PC-3 (cell line): ENCODE measurements around the gene ARMCX4. TPM values are rescaled to one million over a fixed set of nuclear protein-coding genes. Genes with fewer than 3 reads are reported as not detected.
A peak's percentile ranks its signal among the peaks of the same experiment; 100 is the strongest.

Experiments used
- ATAC-seq: fragments of 200-7000 bp; cut with Tn5 transposase; 2 replicates; pipeline ENCODE4 v1.9.1; 2020; ENCODE audit warnings: mild to moderate bottlenecking, moderate library complexity
- Bru-seq: library from RNA; stranded (reverse); fragments of 400-500 nt; gene quantifications from one replicate; lab custom pipeline; 2021; lab: Mats Ljungman, UMichigan
- BruChase-seq, 2 experiments: library from RNA; stranded (reverse); fragments of 400-500 nt; gene quantifications; one replicate each; lab custom pipeline; 2021; lab: Mats Ljungman, UMichigan
- BruUV-seq: library from RNA; stranded (reverse); fragments of 400-500 nt; replicated peaks from 2 replicates; lab custom pipeline; 2021; lab: Mats Ljungman, UMichigan
- CTCF ChIA-PET: fragments of 300-600 bp; sonication (Branson Sonifier 250); formaldehyde crosslinking; loops from one replicate; lab custom pipeline; 2022; ENCODE audit warnings: antibody characterized with exemption; lab: Charles Lee
- POLR2A ChIA-PET: fragments of 300-600 bp; sonication (Branson Sonifier 250); formaldehyde crosslinking; loops from one replicate; lab custom pipeline; 2022; ENCODE audit warnings: antibody characterized with exemption; ENCODE audit not compliant: unreplicated experiment; lab: Charles Lee
- DNase-seq: peaks from one replicate; pipeline ENCODE4 v3.0.0-alpha.2; 2015
- H2AFZ ChIP-seq: fragments of 300-600 bp; sonication (generic); 2 replicates; pipeline ENCODE4 v1.6.0; 2016; ENCODE audit warnings: antibody characterized with exemption, low read length
- H3F3A ChIP-seq: fragments of 300-600 bp; sonication (generic); one replicate; pipeline ENCODE4 v1.6.0; 2017; ENCODE audit warnings: antibody characterized with exemption, low read length, control low read depth, mild to moderate bottlenecking; ENCODE audit not compliant: unreplicated experiment
- H3K27ac ChIP-seq: fragments of 300-600 bp; sonication (generic); 2 replicates; pipeline ENCODE4 v1.5.1; 2016; ENCODE audit warnings: mild to moderate bottlenecking, low read length
- H3K27me3 ChIP-seq: fragments of 300-600 bp; sonication (generic); 2 replicates; pipeline ENCODE4 v1.6.1; 2016; ENCODE audit warnings: low read length, mixed read lengths
- H3K36me3 ChIP-seq: fragments of 300-600 bp; sonication (generic); 2 replicates; pipeline ENCODE4 v1.6.1; 2016; ENCODE audit warnings: low read depth, mixed run types, low read length, mixed read lengths
- H3K4me1 ChIP-seq: fragments of 300-600 bp; sonication (generic); 2 replicates; pipeline ENCODE4 v1.5.1; 2016; ENCODE audit warnings: low read length; ENCODE audit not compliant: insufficient read depth
- H3K4me2 ChIP-seq: fragments of 300-600 bp; sonication (generic); 2 replicates; pipeline ENCODE4 v1.6.0; 2016; ENCODE audit warnings: low read length
- H3K4me3 ChIP-seq: fragments of 300-600 bp; sonication (generic); 2 replicates; pipeline ENCODE4 v1.5.1; 2016; ENCODE audit warnings: mild to moderate bottlenecking, low read length, mixed read lengths
- H3K79me2 ChIP-seq: fragments of 300-600 bp; sonication (generic); 2 replicates; pipeline ENCODE4 v1.6.1; 2017; ENCODE audit warnings: low read length, mixed read lengths
- H3K9ac ChIP-seq: fragments of 300-600 bp; sonication (generic); 2 replicates; pipeline ENCODE4 v1.6.0; 2016; ENCODE audit warnings: mild to moderate bottlenecking, low read length
- H3K9me2 ChIP-seq: fragments of 300-600 bp; sonication (generic); replicated peaks from 2 replicates; pipeline ENCODE4 v1.6.1; 2016; ENCODE audit warnings: mixed run types, low read length, mixed read lengths
- H3K9me3 ChIP-seq: fragments of 300-600 bp; sonication (generic); 2 replicates; pipeline ENCODE4 v1.6.1; 2016; ENCODE audit warnings: low read length, mixed read lengths
- H4K20me1 ChIP-seq: fragments of 300-600 bp; sonication (generic); 2 replicates; pipeline ENCODE4 v1.6.1; 2016; ENCODE audit warnings: low read length, mixed read lengths
- CTCF ChIP-seq: fragments of 300-600 bp; sonication (generic); conservative IDR thresholded peaks from 2 replicates; pipeline ENCODE4 v1.5.1; 2017; ENCODE audit warnings: antibody characterized with exemption, low read depth, mild to moderate bottlenecking, low read length
- EZH2 ChIP-seq: fragments of 300-600 bp; sonication (generic); IDR thresholded peaks from one replicate; pipeline ENCODE4 v1.6.1; 2017; ENCODE audit warnings: antibody characterized with exemption, mild to moderate bottlenecking, low read length; ENCODE audit not compliant: unreplicated experiment
- EZH2phosphoT487 ChIP-seq: fragments of 300-600 bp; sonication (generic); IDR thresholded peaks from 2 replicates; pipeline ENCODE4 v1.6.1; 2018; ENCODE audit warnings: mild to moderate bottlenecking, antibody characterized with exemption, low read length, borderline replicate concordance
- intact Hi-C: fragments of 100-400 bp; cut with micrococcal nuclease; formaldehyde crosslinking; loops from 2 replicates; pipeline ENCODE4 v1.9.0; 2023
- long read RNA-seq: library from polyadenylated mRNA; unstranded; transcript quantifications from one replicate; pipeline ENCODE4 v2.0.0, GENCODE V29; 2021; ENCODE audit not compliant: unreplicated experiment
- total RNA-seq: library from RNA; depleted of rRNA; stranded (reverse); fragments of >200 nt; gene quantifications from 2 replicates; pipeline ENCODE4 v1.2.3, GENCODE V29; 2014; rRNA removed

ARMCX4 gene
- total RNA-seq, result not detected in 2 replicates
- Bru-seq, nascent RNA, result percentile 7 among the genes with signal in this experiment
- percentile 35 among the genes with signal in this experiment for BruChase-seq, experiment 1, labeled RNA remaining after a 6-hour chase
- BruChase-seq, experiment 2, labeled RNA remaining after a 2-hour chase, result percentile 24 among the genes with signal in this experiment
- long read RNA-seq, result 0 reads

GRCh38 chrX:101485212-101485949 lies at the start of gene ARMCX4:
ARMCX4 (plus strand) TSS chrX:101485456; CDS start chrX:101488590, 3,134 bp downstream.
- intact Hi-C loops, result no loop called here
- H3K79me2 ChIP-seq, result no peaks in the 10 kb centered on the region
- CTCF ChIA-PET, result no interaction called here
- no peaks in the 10 kb centered on the region for H3K9me2 ChIP-seq
- DNase-seq (no peak), ATAC-seq (no peak)
- peaks cover 23% of the 10 kb centered on the region for H3K27me3 ChIP-seq
- H3F3A ChIP-seq, result no peaks in the 10 kb centered on the region
- no TSS peak for BruUV-seq
- no peak within 1 kb of the TSS for H3K4me2 ChIP-seq
- no peak within 1 kb of the TSS for H3K4me3 ChIP-seq
- no peaks in the 10 kb centered on the region for H3K4me1 ChIP-seq
- H3K36me3 ChIP-seq, result no peaks in the 10 kb centered on the region
- no peak within 1 kb of the TSS for H2AFZ ChIP-seq
- H3K9ac ChIP-seq, result no peak within 1 kb of the TSS
- POLR2A ChIA-PET, result no interaction called here
- no peaks in the 10 kb centered on the region for H4K20me1 ChIP-seq
- no peaks in the 10 kb centered on the region for H3K9me3 ChIP-seq
- TF ChIP-seq CTCF (no peak), EZH2 (no peak), EZH2phosphoT487 (no peak)
- no peak within 1 kb of the TSS for H3K27ac ChIP-seq

- POLR2A ChIA-PET, result no interaction called here
- no peaks in the 10 kb centered on the region for H4K20me1 ChIP-seq
- no TSS peak for BruUV-seq
Observed at GRCh38 chrX:101442085-101442484, 43.2 kb upstream of the ARMCX4 start.

More at GRCh38 chrX:101442085-101442484, 43.2 kb upstream of the ARMCX4 start:
- no peak overlapping the region for H3K4me2 ChIP-seq
- no peaks in the 10 kb centered on the region for H3K36me3 ChIP-seq
- peaks cover 3% of the 10 kb centered on the region; the same call in 1 of the 2 replicates for H3K27me3 ChIP-seq
- H2AFZ ChIP-seq, result no peak overlapping the region
- no peaks in the 10 kb centered on the region for H3K79me2 ChIP-seq
- no peaks in the 10 kb centered on the region for H3K4me1 ChIP-seq
- no peak for TF ChIP-seq CTCF
- no peak for TF ChIP-seq EZH2
- TF ChIP-seq EZH2phosphoT487, result no peak
- H3K9me2 ChIP-seq, result no peaks in the 10 kb centered on the region
- DNase-seq, result no peak
- intact Hi-C loops, result no loop called here
- H3K4me3 ChIP-seq, result no peak overlapping the region
- H3K9me3 ChIP-seq, result no peaks in the 10 kb centered on the region
- CTCF ChIA-PET, result no interaction called here
- no peak overlapping the region for H3K9ac ChIP-seq
- no peak for ATAC-seq
- no peak overlapping the region for H3K27ac ChIP-seq
- H3F3A ChIP-seq, result no peaks in the 10 kb centered on the region
